ENCODE results near the gene AMIGO2. TPM values are rescaled to one million over a fixed set of nuclear protein-coding genes. Genes with fewer than 3 reads are reported as not detected.
A peak's percentile ranks its signal among the peaks of the same experiment; 100 is the strongest.

The AMIGO2 gene
- total RNA-seq, 1 experiment from 2014 or later, result 6.5 TPM

GRCh38 chr12:47088021-47088944 lies 8.5 kb upstream of the AMIGO2 start (continued):
- TF ChIP-seq ARID4B (CRISPR knock-in tag; IDR thresholded peaks at IDR 0.05; ENCODE audit: borderline replicate concordance), result no peak

GRCh38 chr12:47087088-47087688 lies 7.4 kb upstream of the AMIGO2 start:
- Mint-ChIP-seq H3K36me3 (no peaks in the 10 kb centered on the region), H3K9me3 (peaks cover 4% of the 10 kb centered on the region; the same call in 1 of the 2 replicates), H3K27ac (peak overlapping the region; percentile 58; the same call in 1 of the 2 replicates), H3K4me1 (peaks cover 57% of the 10 kb centered on the region), H3K27me3 (ENCODE audit: low read depth) (no peaks in the 10 kb centered on the region), H3K4me3 (no peak overlapping the region)
- ChIA-PET CTCF (no interaction called here), POLR2A (no interaction called here)
- DNase-seq (ENCODE audit: low spot score) (no peak), ATAC-seq (no peak)
- no peak for TF ChIP-seq ZNF138 (CRISPR knock-in tag; conservative IDR thresholded peaks at IDR 0.05)
- no peak for TF ChIP-seq ATF1 (CRISPR knock-in tag; IDR thresholded peaks at IDR 0.05)
- TF ChIP-seq TCF7 (CRISPR knock-in tag; IDR thresholded peaks at IDR 0.05; ENCODE audit: low read depth), result no peak
- no peak for TF ChIP-seq EMX1 (CRISPR knock-in tag; IDR thresholded peaks at IDR 0.05)
- TF ChIP-seq GTF2I (CRISPR knock-in tag; conservative IDR thresholded peaks at IDR 0.05), result no peak
- no peak for TF ChIP-seq ATF6 (CRISPR knock-in tag; IDR thresholded peaks at IDR 0.05)
- TF ChIP-seq ATF3 (CRISPR knock-in tag; conservative IDR thresholded peaks at IDR 0.05), result no peak
- TF ChIP-seq RELA (CRISPR knock-in tag; IDR thresholded peaks at IDR 0.05; ENCODE audit: borderline replicate concordance), result no peak
- TF ChIP-seq ETV6 (CRISPR knock-in tag; IDR thresholded peaks at IDR 0.05), result no peak
- no peak for TF ChIP-seq GABPB1 (CRISPR knock-in tag; IDR thresholded peaks at IDR 0.05)
- TF ChIP-seq ZSCAN18 (CRISPR knock-in tag; IDR thresholded peaks at IDR 0.05), result no peak
- no peak for TF ChIP-seq HMGXB4 (CRISPR knock-in tag; IDR thresholded peaks at IDR 0.05)
- TF ChIP-seq TP53 (CRISPR knock-in tag; IDR thresholded peaks at IDR 0.05), result no peak
- no peak for TF ChIP-seq NFE2L1 (CRISPR knock-in tag; IDR thresholded peaks at IDR 0.05)
- no peak for TF ChIP-seq ZBTB21 (CRISPR knock-in tag; IDR thresholded peaks at IDR 0.05; ENCODE audit: borderline replicate concordance)
- no peak for TF ChIP-seq ZNF512 (CRISPR knock-in tag; IDR thresholded peaks at IDR 0.05; ENCODE audit: borderline replicate concordance)
- no peak for TF ChIP-seq PRDM15 (CRISPR knock-in tag; IDR thresholded peaks at IDR 0.05)
